CD1c-positive myeloid dendritic cell (primary cell): ENCODE results near the gene ARHGAP26.
A peak's percentile ranks its signal among the peaks of the same experiment; 100 is the strongest.
"Not testable (repeated sequence)": the region's sequence is repeated elsewhere in the genome, so short reads cannot be mapped to it uniquely, and the experiment has no call there.

Experiments
- DNase-seq: peaks from one replicate; pipeline ENCODE4 v3.0.0-alpha.2; 2016; ENCODE audit errors: extremely low spot score

Gene ARHGAP26

DNA sequence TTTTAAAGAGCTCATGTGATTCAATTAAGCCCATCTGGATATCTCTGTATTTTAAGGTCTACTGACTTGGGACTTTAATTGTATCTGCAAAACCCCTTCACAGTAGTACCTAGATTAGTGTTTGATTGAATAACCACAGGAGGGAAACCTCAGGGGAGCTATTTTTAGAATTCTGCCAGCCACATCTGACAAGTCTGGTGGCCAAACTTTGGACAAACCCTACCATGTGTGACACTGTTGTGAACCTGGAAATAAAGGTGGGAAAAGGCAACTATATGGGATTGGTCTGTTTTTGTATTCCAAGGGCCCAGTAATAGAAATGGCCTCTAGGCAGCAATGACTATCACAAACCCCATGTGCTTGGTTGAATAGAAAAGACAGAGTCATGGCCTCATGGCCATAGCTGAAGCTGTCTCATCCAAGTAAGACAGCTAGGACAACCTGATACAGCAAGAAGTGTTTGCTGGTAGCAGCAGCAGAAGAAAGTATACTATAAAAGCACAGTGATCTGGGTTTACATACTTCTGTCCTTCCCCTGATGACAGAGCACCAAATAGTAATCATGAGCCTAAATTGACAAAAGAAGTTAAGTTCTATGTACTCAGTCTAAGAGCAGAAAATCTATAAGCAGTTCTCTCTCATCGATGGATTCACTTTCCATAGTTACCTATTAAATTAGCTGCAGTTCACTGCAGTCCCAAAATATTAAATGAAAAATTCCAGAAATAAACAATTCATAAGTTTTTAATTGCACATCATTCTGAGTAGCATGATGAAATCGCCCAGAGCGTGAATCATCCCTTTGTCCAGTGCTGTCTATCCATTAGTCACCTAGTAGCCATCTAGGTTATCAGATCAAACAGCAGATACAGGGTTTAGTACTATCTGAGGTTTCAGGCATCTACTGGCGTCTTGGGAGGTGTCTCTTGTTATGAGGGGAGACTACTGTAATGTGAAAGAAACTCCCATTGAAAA, 189.8 kb downstream of the ARHGAP26 start:
- no peak for DNase-seq

DNA sequence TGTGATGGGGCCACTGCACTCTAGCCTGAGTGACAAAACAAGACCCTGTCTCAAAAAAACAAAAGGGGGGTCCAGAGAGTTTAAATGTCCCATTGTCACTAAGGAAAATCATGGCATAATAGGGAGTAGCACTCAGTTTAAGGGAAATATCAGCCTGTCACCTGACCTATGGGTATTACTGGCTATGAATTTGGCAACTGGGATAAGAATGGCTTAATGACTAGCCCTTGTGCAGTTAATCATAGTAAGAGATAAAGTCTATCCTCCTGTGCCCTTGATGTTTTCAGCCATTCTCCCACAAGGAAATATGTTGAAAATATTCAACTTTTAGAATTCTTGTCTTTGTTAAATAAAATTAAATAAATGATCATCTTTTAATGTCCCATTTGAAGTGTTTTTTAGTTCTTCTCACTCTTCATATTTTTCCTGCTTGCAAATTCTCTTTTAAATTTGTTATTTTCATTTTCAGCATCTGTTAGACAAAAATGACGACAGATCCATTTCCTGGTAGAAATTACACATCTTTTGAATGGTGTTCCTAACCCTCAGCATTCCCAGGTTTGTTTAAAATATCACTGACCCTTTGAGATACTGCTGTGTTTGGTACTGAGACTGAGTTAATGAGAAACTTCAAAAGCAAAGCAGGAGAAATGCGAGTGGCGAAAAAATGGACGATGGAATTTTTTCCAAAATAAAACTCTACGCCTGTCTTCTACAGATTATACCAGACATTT, 191.4 kb downstream of the ARHGAP26 start:
- DNase-seq = no peak

DNA sequence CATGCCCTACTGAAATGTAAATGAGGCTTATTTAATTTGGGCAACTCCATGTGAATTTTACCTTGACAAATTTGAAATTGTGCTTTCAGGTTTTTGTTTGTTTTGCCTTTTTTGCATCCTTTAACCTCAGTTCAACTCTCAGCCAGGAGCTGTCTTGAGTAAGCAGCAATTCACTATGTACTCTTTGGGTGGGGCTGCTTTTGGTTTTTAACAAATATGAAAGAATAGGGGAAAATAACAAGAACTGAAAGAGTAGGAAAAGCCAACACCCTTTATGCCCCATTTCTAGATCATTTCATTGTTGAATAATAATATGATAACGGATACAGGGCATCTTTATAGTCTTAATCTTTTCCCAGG, 192.0 kb downstream of the ARHGAP26 start:
- no peak for DNase-seq

DNA sequence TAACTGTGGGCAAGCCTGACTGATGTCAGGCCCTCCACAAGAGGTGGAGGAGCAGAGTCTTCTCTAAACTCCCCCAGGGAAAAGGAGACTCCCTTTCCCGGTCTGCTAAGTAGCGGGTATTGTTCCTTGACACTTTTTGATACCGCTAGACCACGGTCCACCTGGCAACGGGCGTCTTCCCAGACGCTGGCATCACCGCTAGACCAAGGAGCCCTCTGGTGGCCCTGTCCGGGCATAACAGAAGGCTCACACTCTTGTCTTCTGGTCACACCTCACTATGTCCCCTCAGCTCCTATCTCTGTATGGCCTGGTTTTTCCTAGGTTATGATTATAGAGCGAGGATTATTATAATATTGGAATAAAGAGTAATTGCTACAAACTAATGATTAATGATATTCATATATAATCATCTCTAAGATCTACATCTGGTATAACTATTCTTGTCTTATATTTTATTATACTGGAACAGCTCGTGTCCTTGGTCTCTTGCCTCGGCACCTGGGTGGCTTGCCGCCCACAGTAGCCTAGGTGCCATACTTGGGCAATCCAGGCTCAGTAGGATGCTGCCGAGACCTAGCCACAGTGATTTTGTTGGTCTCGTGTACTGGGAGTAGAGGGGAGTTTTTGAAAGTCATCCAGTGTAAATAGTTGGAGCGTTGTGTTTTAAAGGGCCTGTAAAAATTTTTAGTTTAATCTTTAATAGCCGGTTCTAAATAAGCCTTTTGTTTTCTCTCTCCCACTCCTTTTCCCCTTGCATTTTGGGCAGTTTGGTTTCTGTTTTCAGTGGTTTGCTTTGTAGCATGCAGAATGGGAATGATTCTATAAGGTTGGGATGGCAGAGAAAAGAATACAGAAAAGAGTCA, 195.3 kb downstream of the ARHGAP26 start:
- DNase-seq = not testable (repeated sequence)

DNA sequence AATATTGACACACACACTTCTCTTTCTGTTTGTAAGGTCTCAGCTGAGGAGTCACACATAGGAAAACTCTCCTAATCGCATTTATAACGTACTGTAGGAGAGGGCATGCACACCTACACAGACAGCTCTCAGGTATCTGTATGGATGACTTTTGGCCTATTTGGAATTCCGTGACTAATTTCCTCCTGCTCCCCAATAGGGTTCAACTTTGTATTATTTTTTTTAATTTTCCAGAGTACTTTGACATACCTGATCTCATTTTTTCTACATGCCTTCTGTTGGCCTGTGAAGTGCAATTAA, 195.9 kb downstream of the ARHGAP26 start:
- no peak for DNase-seq

DNA sequence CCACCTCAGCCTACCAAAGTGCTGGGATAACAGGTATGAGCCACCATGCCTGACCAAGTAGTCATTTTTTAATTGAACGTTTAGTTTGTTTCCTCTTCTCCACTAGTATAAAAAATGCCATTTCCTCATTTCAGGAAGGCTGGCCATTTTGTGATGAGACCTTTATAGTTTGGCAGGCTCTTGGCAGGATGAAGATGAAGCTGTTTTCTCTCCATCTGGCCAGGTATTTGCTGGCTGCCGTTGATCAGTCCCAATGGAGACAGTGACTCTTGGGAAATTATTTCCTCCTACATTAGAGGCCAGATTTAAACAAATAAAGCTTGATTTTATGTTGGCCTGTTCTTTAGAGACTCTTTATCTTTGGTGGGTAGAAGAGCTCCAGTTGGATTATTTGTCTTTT, 199.0 kb downstream of the ARHGAP26 start:
- DNase-seq = no peak

DNA sequence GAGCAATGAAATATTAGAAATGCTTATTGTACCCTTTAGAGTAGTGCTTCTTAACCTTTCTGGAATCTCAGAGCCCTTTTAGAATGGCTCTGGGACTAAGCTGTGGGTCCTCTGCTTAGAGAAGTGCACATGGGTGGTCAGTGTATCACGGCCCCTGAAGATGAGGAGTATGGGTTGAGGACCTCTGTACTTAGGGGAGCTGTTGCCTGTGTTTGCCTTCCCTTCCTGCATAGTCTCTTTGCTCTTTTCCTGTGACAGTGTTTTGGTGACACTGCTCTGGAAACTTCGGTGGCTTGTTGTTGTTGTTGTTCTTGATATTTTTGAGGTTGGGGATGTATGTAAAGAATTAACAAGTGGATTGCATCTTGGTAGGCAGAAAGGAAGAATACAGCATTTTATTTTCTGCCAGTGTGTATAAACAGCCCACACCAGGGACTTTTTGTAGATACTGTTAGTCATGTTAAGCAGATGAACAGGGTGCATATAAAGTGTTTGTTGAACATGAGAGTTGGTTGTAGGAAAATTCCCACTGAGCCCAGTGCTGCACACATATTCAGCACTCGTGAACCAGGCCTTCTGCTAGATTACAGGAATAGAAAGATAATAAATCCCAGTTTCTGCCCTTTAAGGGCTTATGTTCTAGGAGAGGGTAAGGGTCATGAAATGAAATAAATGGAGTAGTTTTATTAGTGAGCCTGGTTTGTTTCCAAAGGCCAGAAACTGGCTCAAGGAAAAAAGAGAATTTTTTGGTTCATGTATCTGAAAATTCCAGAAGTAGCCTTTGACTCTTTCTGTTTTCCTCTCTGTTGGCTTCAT, 199.7 kb downstream of the ARHGAP26 start:
- no peak for DNase-seq

DNA sequence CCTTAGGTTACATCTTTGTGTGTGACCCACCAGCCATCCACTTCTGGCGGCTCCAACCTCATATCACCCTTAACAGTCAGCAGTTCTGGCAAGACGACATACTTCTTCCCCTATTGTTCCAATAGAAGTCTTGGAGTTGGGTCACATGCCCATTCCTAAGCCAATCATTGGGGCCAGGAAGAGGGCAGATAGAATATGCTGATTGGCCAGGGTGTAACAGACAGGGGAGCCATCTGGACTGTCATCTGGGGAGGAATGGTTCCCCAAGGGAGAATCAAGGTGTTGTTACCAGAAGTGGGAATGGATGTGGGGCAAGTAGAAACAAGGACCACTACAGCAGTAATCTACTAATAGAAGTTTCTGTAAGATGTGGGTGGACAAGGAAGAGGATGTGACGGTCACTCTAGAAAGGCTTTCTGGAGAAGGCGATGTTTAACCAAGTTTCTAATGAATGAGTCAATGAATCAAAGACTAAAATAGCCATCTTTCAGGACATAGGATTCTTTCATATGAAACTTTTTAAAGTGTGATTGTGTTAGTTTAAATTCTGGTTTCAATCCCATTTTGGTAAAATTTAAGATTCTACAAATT, 200.4 kb downstream of the ARHGAP26 start:
- DNase-seq = peak; percentile 41

DNA sequence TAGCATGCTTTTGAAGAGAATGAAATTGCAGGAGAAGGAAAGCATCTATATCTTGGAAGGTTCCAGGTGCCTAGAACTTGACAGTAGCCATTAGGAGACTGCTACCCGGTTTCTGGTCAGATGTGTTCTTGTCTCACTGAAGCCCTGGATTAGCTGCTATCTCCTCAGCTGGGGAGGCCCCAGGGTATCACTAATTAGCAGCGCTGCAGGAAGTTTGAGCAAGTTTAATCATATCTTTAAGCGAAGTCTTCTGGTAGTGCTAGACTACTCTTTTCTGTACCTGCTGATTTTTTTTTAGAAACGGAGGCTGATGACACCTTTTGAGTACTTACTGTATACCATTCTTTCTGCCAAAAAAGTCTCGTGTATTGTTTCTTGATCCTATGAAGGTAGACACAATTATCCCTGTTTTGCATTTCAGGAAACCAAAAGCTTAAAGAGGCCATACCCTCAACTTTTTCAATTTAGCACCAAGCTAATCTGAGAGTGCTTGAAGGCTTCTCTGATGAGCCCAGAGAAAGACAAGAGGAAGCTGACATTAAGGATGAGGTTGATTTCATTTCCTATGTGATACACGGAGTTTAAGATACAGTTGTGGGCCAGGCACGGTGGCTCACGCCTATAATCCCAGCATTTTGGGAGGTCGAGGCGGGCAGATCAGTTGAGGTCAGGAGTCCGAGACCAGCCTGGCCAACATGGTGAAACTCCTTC, 201.3 kb downstream of the ARHGAP26 start:
- DNase-seq = no peak

DNA sequence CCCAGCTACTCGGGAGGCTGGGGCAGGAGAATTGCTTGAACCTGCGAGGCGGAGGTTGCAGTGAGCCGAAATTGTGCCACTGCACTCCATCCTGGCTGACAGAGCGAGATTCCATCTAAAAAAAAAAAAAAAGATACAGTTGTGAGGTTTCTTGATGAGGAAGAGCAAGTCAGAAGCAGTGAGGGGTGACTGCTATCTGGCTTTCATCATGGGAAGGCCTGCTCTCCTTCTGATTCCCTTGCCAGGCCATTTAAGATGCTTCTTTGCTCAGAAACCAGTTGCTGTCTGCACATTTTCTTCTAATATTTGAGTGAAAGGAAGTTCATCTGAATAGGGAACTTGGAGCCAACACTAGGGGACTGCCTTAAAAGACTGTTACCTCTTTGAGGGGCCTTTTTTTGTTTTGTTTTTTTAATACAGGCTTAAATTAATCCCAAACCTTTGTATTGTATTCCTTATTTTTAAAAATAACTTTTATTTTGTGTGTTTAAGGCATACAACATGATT, 201.9 kb downstream of the ARHGAP26 start:
- DNase-seq = no peak

DNA sequence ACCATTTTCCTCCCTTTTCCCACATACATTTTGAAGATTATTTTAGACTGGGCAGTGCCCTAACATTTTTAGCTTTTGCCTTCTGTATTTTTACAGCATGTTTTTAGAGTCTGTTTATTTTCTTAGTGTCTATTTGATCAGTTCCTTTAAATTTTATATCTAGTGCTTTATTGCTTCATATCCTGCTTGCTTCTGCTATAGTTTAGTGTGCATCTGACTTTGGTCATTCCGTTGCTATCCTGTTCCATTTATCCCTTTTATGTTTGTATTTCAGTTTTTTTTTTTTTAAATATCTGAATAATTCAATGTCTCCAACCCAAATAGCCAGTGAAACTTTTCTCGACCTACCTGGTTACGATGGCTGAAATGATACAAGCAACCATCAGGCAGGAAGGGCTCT, 203.8 kb downstream of the ARHGAP26 start:
- no peak for DNase-seq

DNA sequence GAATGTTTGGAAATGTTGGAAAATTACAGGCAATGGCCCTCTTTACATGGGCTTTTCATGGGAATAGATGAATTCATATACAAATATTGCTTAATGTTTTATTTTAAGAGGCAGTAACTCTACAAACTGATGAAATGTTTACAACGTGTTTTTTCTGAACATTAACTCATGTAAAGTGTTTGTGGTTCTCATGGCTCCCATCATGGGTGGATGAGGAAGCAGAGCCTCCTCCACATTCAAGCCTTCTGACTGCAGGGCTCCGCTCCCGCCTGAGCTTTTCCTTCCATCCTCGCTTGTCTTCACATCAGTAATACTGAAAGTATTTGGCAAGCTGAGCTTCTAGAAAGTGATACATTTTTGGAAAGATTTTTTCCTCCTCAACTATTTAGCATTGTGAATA, 204.2 kb downstream of the ARHGAP26 start:
- peak; percentile 52 for DNase-seq

DNA sequence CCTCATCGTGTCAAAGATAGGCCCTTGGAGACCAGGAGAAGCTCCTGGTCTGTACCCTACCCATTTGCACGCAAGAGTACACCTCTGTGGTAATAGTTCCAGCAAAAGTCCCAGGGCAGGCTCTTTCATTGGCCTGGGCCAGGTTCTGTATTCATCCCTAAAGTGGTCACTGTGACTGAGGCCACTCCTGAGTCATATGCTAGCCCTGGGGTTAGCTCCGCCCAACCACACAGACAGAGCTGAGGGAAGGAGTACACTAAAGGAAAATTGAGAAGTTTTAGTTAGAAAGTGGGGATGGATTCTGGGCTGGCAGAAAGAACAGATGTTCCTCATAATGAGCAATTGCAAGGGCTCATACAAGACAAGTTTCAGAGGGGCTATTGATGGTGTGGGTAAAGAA, 206.7 kb downstream of the ARHGAP26 start:
- DNase-seq = peak; percentile 60

DNA sequence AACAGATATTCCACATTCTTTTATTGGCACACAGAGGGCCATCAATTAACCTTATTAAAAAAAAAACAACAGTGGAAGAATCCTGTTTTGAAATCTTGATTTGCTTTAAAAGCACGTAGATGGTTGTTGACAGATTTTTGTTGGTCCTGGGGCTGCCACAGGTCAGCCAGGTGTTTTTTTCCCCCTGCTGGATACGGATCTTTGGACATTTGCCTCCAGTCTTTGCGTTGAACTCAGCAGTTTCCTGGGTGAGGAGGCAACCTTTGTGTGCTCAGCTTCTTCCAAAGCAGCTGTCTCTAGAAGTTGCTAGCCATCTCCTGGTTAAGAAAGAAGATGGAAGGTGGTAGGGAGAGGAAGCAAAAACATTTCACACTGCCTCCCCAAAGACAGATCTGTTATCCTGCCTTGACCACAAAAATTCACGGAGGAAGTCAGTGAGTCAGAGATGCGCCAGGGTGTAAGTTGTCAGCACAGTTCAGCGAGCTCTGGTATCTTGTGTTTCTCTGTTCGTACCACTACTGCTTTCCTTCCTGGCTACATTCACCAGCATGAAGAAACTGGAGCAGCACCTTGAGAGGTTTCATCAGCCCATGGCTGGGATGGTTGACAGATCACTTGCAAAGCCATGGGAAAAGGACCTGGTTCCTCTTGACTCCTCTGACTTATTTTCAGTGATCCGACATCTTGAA, 207.3 kb downstream of the ARHGAP26 start:
- peak; percentile 74 for DNase-seq

DNA sequence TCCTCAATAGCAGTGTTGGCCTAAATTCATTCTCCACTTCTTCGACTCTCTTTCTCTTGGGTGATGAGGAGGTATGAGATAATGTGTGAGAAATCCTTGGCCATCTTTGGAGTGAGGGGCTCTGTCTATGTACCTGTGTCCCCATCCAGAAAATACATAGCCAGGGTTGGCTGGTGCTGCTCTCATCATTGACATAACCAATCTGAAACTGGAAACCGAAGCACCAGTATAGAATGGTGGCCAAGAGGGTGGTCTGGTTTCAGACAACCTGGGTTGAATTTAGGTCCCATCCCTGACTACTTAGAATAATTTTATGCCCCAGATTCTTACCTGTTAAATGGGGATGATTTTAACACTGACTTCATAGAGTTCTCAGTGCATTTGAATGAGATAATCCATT, 208.1 kb downstream of the ARHGAP26 start:
- no peak for DNase-seq

DNA sequence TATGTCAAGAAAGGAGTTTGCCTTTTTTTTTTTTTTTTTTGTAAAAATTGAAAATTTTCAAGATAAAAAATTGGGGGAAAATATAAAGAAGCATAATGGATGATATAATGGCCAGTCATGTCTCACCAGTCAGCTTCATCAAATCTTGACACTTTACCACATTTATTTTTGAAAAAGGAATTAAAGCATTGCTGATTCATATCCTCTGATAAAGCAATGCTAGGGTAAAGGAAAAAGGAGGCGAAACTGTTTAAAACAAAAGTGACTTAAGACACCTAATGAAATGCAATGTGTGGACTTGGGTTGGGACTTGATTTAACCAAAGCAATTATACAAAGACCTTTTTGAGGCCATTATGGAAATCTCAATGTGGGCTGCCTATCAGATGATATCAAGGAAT, 208.5 kb downstream of the ARHGAP26 start:
- DNase-seq = no peak

DNA sequence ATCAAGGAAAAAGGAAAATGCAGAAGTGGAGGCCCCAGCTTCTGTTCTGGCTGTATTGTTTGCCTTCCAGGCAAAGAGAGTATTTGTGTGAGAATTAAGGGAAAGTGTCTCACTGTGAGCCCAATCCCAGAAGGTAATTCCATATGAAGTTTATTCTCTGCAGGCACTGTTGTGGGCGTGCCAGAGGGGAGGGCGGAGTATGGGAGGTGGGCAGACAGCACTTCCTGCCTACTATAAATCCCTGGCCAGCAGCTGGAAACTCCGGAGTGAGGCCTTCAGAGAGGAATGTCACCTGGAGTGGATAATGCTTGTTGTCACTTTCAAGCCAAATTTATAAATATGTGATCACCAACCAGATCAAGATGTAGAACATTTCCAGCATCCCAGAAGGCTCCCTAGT, 209.5 kb downstream of the ARHGAP26 start:
- DNase-seq = no peak

DNA sequence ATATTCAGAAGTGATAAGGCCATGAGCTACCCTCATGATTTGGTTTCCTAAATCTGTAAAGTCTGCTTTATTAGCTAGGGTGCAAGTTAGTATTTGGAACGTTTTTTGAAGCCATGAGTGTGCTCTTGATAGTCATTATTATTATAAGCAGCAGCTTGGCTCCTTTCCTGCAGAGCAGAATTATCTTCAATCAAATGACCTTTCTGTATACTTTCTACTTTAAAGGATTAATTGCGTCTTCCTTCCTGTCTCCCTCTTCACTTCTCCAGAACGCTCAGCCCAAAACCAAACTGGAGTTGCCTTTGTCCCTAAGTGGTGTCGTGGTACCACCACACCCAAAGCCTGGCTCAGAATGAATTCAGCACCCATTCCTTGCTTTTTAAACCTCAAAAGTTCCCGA, 211.3 kb downstream of the ARHGAP26 start:
- DNase-seq = no peak
